Stimulated activated CD8-positive, alpha-beta memory T cell treated with anti-CD3 and anti-CD28 coated beads, Interleukin-7, amount 100 ng/mL, for 4 hours (primary cell): ENCODE measurements around the gene NHLRC1.

Experiments used
- DNase-seq, 2 donors: peaks; one replicate each; pipeline ENCODE4 v3.0.0-alpha.2; 2020; ENCODE audit warnings: low read depth in 2 of 2

The NHLRC1 gene

GRCh38 chr6:18139935-18140621 is 17.6 kb upstream of the NHLRC1 start:
- no peak for DNase-seq

- no peak for DNase-seq
Observed at GRCh38 chr6:18138906-18139305, 16.4 kb upstream of the NHLRC1 start.

DNA sequence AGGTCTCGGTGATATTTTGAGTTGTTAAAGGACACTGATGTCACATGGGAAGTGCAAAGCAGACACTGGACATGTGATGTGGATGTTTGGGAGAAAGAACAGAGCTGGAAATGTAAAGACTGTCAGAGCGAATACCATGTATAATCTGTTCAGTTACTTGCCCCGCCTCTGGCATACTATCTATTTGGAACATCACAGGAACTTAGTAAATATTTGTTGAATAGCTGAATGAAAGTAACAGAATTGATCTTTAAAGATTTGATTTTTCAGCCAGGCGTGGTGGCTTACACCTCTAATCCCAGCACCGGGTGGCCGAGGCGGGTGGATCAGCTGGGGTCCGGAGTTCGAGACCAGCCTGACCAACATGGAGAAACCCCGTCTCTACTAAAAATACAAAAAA is 13.8 kb upstream of the NHLRC1 start:
- DNase-seq: no peak

DNA sequence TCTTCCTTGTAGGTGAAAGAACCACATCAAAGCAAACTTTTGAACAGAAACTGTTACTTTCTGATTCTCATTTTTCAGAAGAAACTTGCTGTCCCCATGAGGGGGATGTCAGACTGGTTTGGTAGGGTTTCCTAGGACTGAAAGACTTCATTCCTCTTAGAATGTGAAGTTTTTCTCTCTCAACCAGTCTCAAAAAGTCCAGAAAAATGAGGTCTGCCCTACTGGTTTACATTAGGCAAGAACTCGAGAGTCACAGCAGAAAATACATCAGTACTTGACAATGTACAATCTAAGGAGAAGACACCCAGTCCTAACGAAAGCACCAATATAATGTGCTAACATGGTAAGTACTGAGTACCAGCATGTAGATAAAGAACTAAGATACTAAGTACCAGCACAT is 12.7 kb upstream of the NHLRC1 start:
- no peak for DNase-seq

DNA sequence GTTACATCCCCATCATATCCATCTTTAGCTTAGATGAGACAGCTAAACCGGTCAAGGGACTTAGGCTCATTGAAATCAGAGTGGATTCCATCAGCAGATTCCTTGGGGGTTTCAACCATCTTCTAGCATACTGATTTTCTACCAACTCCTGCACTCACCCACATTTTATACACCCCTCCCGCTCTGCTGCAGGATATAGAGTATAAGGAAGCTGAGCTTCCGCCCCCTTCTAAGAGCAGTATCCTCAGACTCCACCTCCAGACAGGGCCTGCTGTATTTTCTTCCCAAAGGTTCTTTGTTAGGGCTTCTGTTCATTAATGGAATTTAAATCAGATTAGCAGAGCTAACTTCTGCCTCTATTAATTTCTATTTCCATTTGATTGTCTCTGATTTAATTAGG is 9.9 kb upstream of the NHLRC1 start:
- no peak for DNase-seq

GRCh38 chr6:18126121-18126520 is 3.6 kb upstream of the NHLRC1 start:
- no peak for DNase-seq

DNA sequence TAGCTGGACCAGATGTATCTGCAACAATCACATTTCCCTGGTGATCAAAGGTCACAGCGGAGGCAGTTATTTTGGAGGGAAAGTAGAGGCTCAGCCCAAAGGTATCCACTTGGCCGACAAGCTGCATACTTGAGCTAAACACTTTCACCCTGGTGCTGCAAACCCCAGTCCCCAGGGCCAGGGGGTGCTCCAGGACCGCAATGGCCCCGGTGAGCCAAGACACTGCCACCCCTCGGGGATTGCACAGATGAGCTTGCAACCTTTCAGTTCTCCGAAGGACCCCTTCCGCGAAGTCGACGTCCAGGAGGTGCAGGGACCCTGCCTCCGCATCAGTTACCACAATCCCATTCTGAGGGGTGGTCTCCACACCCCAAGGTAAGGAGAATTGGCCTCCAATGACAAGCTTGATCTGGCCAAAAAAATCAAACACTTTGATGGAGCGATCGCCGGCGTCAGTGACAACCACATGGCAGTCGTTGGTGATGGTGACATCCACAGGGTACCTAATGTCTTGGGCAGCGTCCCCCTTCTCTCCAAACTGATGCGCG is 823 bp downstream of the NHLRC1 start:
- no peak for DNase-seq

DNA sequence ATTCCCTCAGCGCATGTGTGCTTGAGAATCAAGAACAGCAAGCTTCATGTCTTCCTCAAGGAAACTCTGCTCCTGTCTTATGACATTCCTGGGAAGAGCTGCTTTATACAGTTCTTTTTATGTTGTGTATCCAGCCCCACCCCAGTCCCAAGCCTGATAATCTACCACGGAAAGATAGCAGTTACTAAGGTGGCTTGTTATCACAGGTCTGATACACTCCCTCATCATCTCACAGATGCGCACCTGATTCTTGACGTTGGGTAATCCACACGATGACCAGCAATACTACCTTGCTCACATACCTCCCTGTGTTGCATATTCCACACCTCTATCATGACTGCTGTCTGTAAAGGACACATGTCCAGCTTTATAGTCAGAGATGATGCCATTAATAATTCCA is 3.2 kb downstream of the NHLRC1 start:
- no peak for DNase-seq

DNA sequence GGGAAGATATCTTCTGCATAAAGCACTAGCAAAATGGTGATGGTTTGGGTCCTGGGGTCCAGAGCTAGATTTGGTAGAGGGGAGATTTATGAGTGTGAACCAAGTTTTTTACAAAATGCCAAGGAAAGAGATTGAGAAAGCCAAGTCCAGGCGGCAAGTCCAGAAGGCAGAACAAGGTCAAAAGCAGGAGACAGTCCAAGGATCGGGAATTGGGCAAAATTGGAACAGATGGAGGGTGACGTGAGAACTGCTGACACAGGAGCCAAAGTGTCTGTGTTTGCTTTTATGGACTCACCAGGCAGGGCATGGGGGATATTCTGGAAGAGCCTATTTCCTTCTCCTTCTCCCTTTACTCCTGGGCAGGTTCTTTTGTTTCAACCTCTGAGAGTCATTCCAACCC is 4.1 kb downstream of the NHLRC1 start:
- DNase-seq: no peak

GRCh38 chr6:18117136-18117535 is 5.3 kb downstream of the NHLRC1 start:
- no peak for DNase-seq

- DNase-seq: no peak
Observed at GRCh38 chr6:18115356-18115755, 7.1 kb downstream of the NHLRC1 start.

- DNase-seq: no peak
Observed at GRCh38 chr6:18110162-18110561, 12.3 kb downstream of the NHLRC1 start.

GRCh38 chr6:18107061-18107460 is 15.4 kb downstream of the NHLRC1 start:
- no peak for DNase-seq

DNA sequence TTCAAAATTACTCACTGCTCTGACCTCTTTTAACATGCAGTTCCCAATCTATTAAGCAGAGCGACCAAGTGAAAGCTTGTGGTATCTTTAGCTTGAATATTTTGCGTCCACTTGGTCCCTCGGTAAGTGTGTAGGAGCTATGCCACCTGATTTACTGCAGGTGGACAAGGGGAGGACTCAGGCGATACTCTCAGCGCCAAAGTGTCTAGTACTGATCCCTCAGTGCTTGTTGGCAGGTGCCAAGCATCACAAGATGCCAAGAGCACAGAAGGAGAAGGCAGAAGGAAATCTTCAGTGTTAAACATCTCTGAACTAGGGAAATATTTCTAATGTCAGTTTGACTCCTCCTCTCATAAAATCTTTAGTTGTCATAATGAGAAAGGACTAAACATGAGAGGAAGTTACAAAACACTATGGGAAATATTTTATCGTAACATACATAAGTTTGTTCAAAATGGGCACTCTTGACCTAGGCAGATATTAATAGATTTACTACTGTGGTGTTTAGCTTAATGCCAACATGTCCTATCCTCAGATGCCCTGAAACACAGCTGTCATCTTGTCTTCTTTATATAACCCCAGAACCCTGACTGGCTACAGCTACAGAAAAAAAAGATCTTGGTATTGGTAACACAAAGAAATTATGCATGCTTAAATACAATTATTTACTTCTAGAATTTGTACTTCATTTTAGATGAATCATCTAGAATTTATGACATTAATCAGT is 19.5 kb downstream of the NHLRC1 start:
- DNase-seq: no peak

- no peak for DNase-seq
Observed at GRCh38 chr6:18101873-18102272, 20.6 kb downstream of the NHLRC1 start.

DNA sequence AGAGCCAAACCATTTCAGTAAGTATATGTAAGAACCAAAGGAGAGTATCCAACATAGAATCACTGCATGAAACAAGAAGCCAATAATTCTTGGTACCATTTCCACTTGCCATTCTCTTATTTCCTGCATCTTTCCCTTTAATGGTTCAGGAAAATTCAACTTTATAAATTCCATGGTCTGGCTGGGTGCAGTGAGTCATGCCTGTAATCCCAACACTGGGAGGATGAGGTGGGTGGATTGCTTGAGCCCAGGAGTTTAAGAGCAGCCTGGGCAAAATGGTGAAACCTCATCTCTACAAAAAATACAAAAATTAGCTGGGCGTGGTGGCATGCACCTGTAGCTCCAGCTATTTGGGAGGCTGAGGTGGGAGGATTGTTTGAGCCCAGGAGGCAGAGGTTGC is 21.2 kb downstream of the NHLRC1 start:
- DNase-seq: no peak

DNA sequence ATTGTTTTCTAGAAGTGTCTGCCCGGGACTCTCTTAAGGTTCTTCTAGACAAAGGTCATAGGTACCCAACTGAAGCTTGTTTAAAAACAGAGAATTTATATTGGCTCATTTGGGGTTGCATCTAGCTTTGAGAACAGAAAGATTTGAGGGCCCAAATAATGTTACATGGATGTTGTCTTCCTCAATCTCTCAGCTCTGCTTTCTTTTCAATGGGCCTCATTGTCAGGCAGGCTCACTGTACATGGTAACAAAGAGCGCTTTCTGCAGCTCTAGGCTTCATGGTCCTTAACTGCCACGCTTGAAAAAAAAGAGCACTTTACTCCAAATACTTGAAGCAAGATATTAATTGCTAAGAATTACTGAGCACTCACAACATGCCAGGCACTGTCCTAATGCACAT is 22.2 kb downstream of the NHLRC1 start:
- no peak for DNase-seq

DNA sequence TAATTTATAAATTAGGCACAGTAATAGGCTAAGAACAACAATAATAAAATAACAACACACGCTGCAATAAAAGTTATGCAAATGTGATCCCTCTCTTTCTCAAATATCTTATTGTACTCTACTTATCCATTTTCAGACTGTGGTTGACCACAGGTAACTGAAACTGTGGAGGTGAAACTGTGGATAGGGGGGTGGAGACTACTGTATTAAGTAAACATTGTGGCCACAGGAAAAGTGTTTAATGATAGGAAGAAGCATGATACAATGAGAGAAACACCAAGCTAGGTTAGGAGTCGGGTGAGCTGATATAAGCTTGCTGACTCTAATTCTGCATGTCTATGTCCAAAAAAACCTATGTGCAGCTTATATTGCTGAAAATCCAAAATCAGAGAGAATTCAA is 23.0 kb downstream of the NHLRC1 start:
- DNase-seq: no peak

DNA sequence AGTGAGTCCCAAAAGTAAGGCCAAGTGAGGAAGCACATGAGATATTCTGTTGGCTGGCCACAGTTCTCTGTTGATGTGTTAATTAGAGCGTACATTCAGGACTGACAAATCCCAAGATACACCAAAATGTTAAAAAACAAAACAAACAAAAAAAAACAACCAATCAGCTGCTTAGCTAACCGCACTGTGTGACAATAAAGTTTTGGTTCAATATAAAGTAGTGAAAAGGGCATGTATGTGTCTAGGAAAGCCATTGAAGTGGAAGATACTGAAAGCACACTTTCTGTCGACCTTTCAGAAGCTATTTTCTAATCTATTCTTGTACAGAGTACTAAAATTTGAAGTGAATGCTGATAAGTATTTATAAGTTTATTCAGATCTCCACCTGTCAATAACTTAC is 26.1 kb downstream of the NHLRC1 start:
- no peak for DNase-seq

DNA sequence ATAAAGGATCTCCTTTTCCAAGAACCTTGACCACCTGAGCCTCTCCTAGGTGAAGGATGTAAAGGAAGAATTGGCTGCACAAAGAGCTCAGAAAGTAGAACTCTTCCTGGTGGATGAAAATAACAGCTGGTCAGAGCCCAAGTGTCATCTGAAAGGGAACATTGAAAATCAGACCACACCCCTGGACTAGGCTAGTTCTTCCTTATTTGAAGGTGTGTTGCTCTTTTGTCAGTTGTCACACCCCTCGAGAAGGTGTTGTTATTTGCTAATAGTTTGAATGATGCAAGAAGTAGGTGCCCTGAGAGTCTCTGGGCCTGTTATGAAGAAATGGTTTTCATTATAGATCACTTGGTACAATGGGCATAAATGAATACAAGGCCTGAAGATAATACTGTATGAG is 31.1 kb downstream of the NHLRC1 start:
- DNase-seq: no peak

DNA sequence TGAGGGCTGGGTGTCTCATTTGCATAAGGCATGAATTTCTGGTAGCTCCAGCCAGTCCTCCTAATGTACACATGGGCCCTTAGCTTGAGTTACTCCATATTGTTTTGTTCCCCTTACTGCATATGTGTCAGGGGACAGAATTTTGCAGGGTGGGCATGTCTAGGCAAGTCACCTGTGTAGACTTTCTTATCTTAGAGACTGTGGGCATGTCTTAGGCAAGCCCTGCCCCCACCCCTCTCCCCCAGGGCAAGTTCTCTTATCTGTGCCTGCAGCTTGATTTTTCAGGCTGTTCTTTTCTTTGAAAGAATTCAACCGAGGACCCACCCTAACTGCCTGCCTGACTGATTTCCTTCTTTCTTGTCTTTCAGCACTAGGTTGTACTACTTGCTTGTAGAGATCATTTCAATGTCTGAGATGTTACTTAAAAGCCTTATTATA is 32.1 kb downstream of the NHLRC1 start:
- DNase-seq: no peak

DNA sequence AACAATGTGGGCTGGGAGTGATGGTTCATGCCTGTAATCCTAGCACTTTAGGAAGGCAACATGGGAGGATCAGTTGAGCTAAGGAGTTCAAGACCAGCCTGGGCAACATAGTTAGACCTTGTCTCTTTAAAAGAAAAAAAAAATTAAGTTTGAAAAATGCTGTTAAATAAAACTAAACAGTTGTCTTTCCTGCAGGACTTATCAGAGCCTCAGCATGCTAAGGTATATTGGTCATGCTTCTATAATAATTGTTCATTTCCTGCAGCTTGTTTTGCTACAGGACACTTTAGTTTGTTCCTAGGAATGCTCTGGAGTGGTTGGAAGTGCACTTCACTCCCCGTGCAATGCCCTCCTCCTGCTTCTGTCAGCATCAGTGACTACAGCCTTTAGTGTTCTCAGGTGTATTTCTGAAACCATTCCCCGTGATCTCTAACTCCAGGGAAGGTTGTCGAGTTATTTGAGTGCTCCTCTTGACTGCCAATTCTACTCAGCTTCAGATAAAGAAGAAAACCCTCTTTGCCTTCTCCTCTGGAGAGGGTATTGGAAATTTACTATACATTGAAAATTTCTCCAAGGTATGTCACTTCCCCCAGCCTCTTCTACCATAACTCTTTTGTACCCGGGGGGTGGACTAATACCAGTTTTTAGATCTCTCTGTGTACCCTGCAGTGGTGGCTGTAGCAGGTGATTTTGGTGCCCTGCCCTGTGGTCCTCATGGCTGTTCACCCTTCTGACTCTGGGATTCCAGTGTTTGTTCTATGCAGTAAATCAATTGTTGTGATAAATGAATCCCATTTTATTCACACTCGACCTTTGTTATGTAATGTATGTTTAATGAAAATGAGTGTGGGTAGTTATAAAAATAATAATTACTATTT is 33.8 kb downstream of the NHLRC1 start:
- no peak for DNase-seq
